GM12892 (cell line): ENCODE data around the gene RTN4RL1.

Source experiments
- POLR2A ChIP-seq: IDR thresholded peaks from 2 replicates; pipeline ENCODE4 v1.6.1; 2011; ENCODE audit warnings: low read depth, low read length, control low read depth
- POLR2AphosphoS5 ChIP-seq: IDR thresholded peaks from 2 replicates; pipeline ENCODE4 v1.6.1; 2011; ENCODE audit warnings: low read depth, low read length, control low read depth
- TAF1 ChIP-seq: IDR thresholded peaks from 2 replicates; pipeline ENCODE4 v1.6.1; 2011; ENCODE audit warnings: low read depth, mild to moderate bottlenecking, control low read depth, low read length, borderline replicate concordance

- TF ChIP-seq POLR2A (no peak), TAF1 (no peak), POLR2AphosphoS5 (no peak)
Measured at GRCh38 chr17:1966274-1967086, 58.7 kb downstream of the RTN4RL1 start.
